OCI-LY7 (cell line): ENCODE data around the gene AOAH. TPM values are rescaled to one million over a fixed set of nuclear protein-coding genes. Genes with fewer than 3 reads are reported as not detected.
"Not testable (repeated sequence)": the region's sequence is repeated elsewhere in the genome, so short reads cannot be mapped to it uniquely, and the experiment has no call there.

ENCODE experiments used
- BruUV-seq: library from RNA; stranded (reverse); fragments of 400-500 nt; replicated peaks from 2 replicates; lab custom pipeline; 2021; lab: Mats Ljungman, UMichigan
- CTCF ChIA-PET: fragments of 300-600 bp; sonication (Branson Sonifier 250); formaldehyde crosslinking; loops from one replicate; lab custom pipeline; 2022; ENCODE audit warnings: antibody characterized with exemption; ENCODE audit not compliant: unreplicated experiment; lab: Charles Lee
- POLR2A ChIA-PET: fragments of 300-600 bp; sonication (Branson Sonifier 250); formaldehyde crosslinking; loops from one replicate; lab custom pipeline; 2022; ENCODE audit warnings: antibody characterized with exemption; lab: Charles Lee
- DNase-seq: peaks from one replicate; pipeline ENCODE4 v3.0.0-alpha.2; 2015; ENCODE audit warnings: low spot score
- H2AFZ ChIP-seq: fragments of 200-600 bp; sonication (generic), shearing (Covaris generic); 2 replicates; pipeline ENCODE4 v1.6.1; 2014; ENCODE audit warnings: mild to moderate bottlenecking, antibody characterized with exemption, low read length, moderate library complexity
- H3K27ac ChIP-seq: fragments of 200-600 bp; sonication (generic); 2 replicates; pipeline ENCODE4 v1.5.1; 2014; ENCODE audit warnings: mixed run types, low read depth, mild to moderate bottlenecking, moderate library complexity, low read length, inconsistent platforms; ENCODE audit not compliant: poor library complexity, severe bottlenecking
- H3K36me3 ChIP-seq: fragments of 200-600 bp; sonication (generic); 2 replicates; pipeline ENCODE4 v1.6.1; 2014; ENCODE audit warnings: mild to moderate bottlenecking, antibody characterized with exemption, low read length, moderate library complexity, mixed read lengths; ENCODE audit not compliant: insufficient read depth
- H3K4me1 ChIP-seq: fragments of 200-600 bp; sonication (generic); 2 replicates; pipeline ENCODE4 v1.5.1; 2014; ENCODE audit warnings: mild to moderate bottlenecking, low read length; ENCODE audit not compliant: insufficient read depth, poor library complexity, severe bottlenecking
- H3K4me2 ChIP-seq: fragments of 200-600 bp; sonication (generic); 2 replicates; pipeline ENCODE4 v1.6.1; 2014; ENCODE audit warnings: mild to moderate bottlenecking, low read length
- H3K4me3 ChIP-seq: fragments of 200-600 bp; sonication (generic); 2 replicates; pipeline ENCODE4 v1.5.1; 2014; ENCODE audit warnings: mild to moderate bottlenecking, low read depth, low read length; ENCODE audit not compliant: poor library complexity, severe bottlenecking
- H3K79me2 ChIP-seq: fragments of 200-600 bp; sonication (generic); 2 replicates; pipeline ENCODE4 v1.6.1; 2016; ENCODE audit warnings: low read depth, mild to moderate bottlenecking, low read length, moderate library complexity, mixed read lengths; ENCODE audit not compliant: insufficient read depth
- H3K9me2 ChIP-seq: fragments of 200-600 bp; sonication (generic); 2 replicates; pipeline ENCODE4 v1.6.1; 2016; ENCODE audit warnings: mild to moderate bottlenecking, low read length, mixed read lengths; ENCODE audit not compliant: insufficient read depth
- H3K9me3 ChIP-seq: fragments of 200-600 bp; sonication (generic); 2 replicates; pipeline ENCODE4 v1.6.1; 2014; ENCODE audit warnings: mild to moderate bottlenecking, mixed run types, low read length, mixed read lengths
- H4K20me1 ChIP-seq: fragments of 200-600 bp; sonication (generic); 2 replicates; pipeline ENCODE4 v1.6.1; 2014; ENCODE audit warnings: mild to moderate bottlenecking, antibody characterized with exemption, low read length, moderate library complexity, mixed read lengths; ENCODE audit not compliant: insufficient read depth
- EZH2phosphoT487 ChIP-seq: fragments of 200-600 bp; sonication (generic); IDR thresholded peaks from 2 replicates; pipeline ENCODE4 v1.6.1; 2018; ENCODE audit warnings: low read depth, borderline replicate concordance, mild to moderate bottlenecking, mixed run types, antibody characterized with exemption, low read length, moderate library complexity, mixed read lengths
- intact Hi-C: fragments of 100-400 bp; cut with micrococcal nuclease; formaldehyde crosslinking; loops from one replicate; pipeline ENCODE4 v1.10.0; 2022; ENCODE audit not compliant: unreplicated experiment
- total RNA-seq, 2 experiments: library from RNA; depleted of rRNA in 1 of 2; stranded (reverse); fragments of >200 nt in 1 of 2; shearing (Covaris generic) in 1 of 2; gene quantifications; 2 replicates each; pipeline ENCODE4 v1.2.3, GENCODE V29; 2014 to 2022
- TF ChIP-seq, protein P1 (sequence below): fragments of 200-600 bp; sonication (generic); conservative IDR thresholded peaks from 2 replicates; pipeline ENCODE4 v1.5.1; 2014; ENCODE audit warnings: mild to moderate bottlenecking, antibody characterized with exemption, low read length, moderate library complexity, mixed read lengths

AOAH gene
- total RNA-seq, 2 experiments from 2014 or later = 0.13 to 0.61 TPM

DNA sequence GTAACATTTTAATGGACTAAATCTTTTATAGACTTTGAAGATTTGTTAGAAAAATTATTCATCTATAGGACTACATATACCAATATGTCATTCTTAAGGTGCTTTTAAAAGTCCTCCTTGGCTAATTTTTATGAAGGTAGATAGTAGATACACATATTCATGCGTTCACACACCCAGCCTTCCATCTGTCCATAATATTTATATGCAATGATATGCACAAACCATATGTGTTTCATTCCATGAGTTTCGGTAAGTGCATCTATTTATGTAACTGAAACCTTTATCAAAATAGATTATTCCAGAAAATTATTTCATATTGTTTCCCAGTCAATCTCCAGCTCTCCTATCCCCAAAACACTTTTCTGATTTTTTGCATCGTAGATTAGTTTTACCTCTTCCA, 233.0 kb downstream of the AOAH start:
- no peak for DNase-seq
- no peak overlapping the region for H3K27ac ChIP-seq
- no peaks in the 10 kb centered on the region for H3K9me3 ChIP-seq
- no peaks in the 10 kb centered on the region for H3K36me3 ChIP-seq
- H4K20me1 ChIP-seq = no peaks in the 10 kb centered on the region
- H3K4me3 ChIP-seq = no peak overlapping the region
- BruUV-seq = no TSS peak
- no peak overlapping the region for H3K4me2 ChIP-seq
- ChIA-PET CTCF (no interaction called here), POLR2A (interaction anchor here (0.7 to 1.4 kb wide), 2 partner anchors 9 to 949 kb away, joined by 3 read pairs; no protein-coding TSS in a partner anchor)
- H3K9me2 ChIP-seq = no peaks in the 10 kb centered on the region
- no peak for TF ChIP-seq EZH2phosphoT487
- TF ChIP-seq, protein P1, sequence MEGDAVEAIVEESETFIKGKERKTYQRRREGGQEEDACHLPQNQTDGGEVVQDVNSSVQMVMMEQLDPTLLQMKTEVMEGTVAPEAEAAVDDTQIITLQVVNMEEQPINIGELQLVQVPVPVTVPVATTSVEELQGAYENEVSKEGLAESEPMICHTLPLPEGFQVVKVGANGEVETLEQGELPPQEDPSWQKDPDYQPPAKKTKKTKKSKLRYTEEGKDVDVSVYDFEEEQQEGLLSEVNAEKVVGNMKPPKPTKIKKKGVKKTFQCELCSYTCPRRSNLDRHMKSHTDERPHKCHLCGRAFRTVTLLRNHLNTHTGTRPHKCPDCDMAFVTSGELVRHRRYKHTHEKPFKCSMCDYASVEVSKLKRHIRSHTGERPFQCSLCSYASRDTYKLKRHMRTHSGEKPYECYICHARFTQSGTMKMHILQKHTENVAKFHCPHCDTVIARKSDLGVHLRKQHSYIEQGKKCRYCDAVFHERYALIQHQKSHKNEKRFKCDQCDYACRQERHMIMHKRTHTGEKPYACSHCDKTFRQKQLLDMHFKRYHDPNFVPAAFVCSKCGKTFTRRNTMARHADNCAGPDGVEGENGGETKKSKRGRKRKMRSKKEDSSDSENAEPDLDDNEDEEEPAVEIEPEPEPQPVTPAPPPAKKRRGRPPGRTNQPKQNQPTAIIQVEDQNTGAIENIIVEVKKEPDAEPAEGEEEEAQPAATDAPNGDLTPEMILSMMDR = no peak
- H3K4me1 ChIP-seq = no peaks in the 10 kb centered on the region
- no peaks in the 10 kb centered on the region for H3K79me2 ChIP-seq
- H2AFZ ChIP-seq = no peak overlapping the region
- intact Hi-C loops = no loop called here

- no peaks in the 10 kb centered on the region for H3K36me3 ChIP-seq
- no peak overlapping the region for H3K4me2 ChIP-seq
- POLR2A ChIA-PET = no interaction called here
- no peaks in the 10 kb centered on the region for H4K20me1 ChIP-seq
- TF ChIP-seq, protein P1 = no peak
- intact Hi-C loops = no loop called here
- H3K79me2 ChIP-seq = no peaks in the 10 kb centered on the region
- CTCF ChIA-PET = no interaction called here
- H2AFZ ChIP-seq = no peak overlapping the region
- no TSS peak for BruUV-seq
- H3K9me2 ChIP-seq = no peaks in the 10 kb centered on the region
- no peak for DNase-seq
- no peaks in the 10 kb centered on the region for H3K4me1 ChIP-seq
- no peaks in the 10 kb centered on the region for H3K9me3 ChIP-seq
- H3K4me3 ChIP-seq = no peak overlapping the region
- no peak overlapping the region for H3K27ac ChIP-seq
Observed at GRCh38 chr7:36490419-36490830, 233.9 kb downstream of the AOAH start.

GRCh38 chr7:36488672-36489071, 235.6 kb downstream of the AOAH start:
- DNase-seq, H3K79me2 ChIP-seq, H3K9me2 ChIP-seq, BruUV-seq, H3K4me1 ChIP-seq, H3K4me3 ChIP-seq, H3K36me3 ChIP-seq, H3K9me3 ChIP-seq, POLR2A ChIA-PET, H3K27ac ChIP-seq, H2AFZ ChIP-seq, H3K4me2 ChIP-seq, H4K20me1 ChIP-seq: not testable (repeated sequence)
- intact Hi-C loops = loop anchor here (5.0 kb wide), 2 partner anchors 184 to 694 kb away; no protein-coding TSS in a partner anchor
- CTCF ChIA-PET = interaction anchor here (0.6 kb wide), 1 partner anchor 226 kb away, joined by 3 read pairs; no protein-coding TSS in a partner anchor
